NCI-H524 (cell line): Measurements from ENCODE around the gene GNAQ.
"Not testable (repeated sequence)": the region's sequence is repeated elsewhere in the genome, so short reads cannot be mapped to it uniquely, and the experiment has no call there.

Source experiments
- DNase-seq, 2 experiments: peaks; one replicate each; lab custom pipeline; 2025; lab: John Stamatoyannopoulos, UW

GNAQ gene

GRCh38 chr9:77771171-77771570 lies 260.4 kb downstream of the GNAQ start:
- no peak for DNase-seq

- DNase-seq, result no peak
Observed at GRCh38 chr9:77770340-77770739, 261.3 kb downstream of the GNAQ start.

DNA sequence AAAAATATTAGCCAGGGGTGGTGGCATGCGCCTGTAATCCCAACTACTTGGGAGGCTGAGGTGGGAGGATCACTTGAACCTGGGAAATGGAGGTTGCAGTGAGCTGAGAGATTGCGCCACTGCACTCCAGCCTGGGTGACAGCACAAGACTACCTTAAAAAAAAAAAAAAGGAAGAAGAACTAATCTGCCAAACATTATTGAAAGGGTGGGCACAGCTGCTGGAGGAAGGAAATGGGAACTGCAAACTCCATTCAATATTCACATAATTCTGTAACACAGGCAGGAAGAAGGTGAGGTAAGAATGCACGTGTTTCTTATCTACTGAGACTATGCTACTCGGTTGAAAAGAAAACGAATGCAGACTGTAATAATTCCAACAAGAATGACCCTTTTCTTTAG lies 262.4 kb downstream of the GNAQ start:
- no peak for DNase-seq

DNA sequence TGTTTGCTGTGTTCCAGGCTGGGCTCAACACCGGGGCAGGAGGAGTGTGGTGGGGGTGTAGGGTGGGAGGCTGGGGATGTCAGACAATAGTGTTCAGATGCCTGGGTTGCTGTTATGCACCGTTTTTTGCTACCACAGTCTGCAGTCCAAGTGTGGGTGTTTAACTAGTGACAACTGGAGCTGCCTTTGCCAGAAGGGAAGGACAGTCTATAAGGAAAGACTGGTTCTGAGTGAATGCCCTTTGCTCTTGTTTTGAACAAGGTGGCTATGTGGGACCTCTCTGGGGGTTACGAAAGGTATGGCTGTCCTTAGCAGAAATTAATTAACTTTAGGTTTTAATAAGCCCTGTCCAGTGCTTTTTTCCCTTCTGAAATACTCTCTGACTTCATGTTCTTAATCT lies 265.0 kb downstream of the GNAQ start:
- no peak for DNase-seq

GRCh38 chr9:77765781-77766259 lies 265.8 kb downstream of the GNAQ start:
- no peak for DNase-seq

DNA sequence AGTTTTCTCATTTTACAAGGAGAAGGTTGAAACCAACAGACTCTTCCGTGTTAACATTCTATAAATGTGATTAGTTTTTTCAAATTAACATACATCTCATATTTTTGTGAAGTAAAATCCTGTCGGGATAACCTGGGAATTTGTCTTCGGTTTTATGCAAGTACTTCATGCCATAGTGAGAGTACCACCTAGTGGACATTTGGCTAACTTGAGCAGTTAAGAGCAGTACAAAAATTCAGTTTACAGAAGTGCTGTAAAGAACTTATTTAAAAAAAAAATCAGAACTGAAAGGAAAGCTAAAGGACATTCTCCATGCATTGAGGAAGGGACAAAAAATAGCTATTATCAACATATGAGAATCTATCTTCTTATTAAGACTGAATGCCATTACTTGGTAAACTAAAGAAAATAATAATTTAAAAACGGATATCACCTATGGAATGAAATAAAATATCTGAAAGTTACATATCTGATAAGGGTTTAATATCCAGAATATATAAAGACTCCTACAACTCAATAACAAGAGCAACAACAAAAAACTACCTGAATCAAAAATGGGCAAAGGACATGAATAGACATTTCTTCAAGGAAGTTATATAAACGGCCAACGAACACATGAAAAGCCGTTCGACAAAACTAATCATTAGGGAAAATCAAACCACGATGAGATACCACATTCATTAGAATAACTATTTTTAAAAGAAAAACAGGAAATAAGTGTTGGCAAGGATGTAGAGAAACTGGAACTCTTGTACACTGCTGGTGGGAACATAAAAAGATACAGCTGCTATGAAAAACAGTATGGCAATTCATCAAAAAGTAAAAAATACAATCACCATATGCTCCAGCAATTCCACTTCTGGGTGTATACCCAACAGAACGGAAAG lies 266.5 kb downstream of the GNAQ start:
- peak in 1 of 2 experiments; percentile 4 for DNase-seq

DNA sequence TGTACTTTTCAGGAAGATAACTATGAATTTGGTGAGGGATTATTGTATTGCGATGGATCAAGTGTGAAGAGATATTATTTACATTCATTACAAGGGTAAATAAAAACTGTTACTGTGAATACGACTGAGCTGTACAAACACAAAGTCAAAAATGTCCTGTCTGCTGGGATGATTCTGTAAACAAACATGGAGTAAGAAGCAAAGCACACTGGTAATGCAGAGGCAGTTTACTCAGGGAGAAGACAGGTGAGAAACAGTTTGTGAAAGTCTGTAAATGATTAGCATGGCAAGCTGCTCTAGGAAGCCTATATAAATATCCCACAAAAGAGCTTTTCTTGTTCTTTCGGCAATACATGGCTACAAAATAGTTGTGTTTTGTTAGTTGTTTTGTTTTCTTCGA lies 268.0 kb downstream of the GNAQ start:
- DNase-seq, result no peak

DNA sequence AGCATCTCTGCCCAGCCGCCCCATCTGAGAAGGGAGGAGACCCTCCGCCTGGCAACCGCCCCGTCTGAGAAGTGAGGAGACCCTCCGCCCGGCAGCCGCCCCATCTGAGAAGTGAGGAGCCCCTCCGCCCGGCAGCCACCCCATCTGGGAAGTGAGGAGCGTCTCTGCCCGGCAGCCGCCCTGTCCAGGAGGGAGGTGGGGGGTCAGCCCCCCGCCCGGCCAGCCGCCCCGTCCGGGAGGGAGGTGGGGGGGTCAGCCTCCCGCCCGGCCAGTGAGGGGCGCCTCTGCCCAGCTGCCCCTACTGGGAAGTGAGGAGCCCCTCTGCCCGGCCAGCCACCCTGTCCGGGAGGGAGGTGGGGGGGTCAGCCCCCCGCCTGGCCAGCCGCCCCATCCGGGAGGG lies 270.7 kb downstream of the GNAQ start:
- not testable (repeated sequence) for DNase-seq

DNA sequence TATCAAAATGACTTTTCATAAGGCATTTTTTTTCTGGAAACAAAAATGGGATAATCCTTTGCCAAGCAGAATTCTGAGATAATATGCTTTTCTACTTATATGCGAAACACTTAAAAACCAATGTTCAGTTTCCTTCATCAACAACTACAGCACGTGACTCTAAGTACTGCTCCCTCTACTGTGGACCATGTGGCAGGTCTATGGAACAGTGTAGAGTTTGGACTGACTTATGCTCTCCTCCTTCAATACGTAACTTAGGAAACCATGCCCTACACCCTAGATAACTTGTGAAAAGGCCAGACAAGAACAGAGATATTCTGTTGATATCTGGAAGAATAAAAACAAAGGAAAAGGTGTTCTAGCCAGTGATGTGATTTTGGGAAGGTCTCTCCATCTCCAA lies 272.2 kb downstream of the GNAQ start:
- no peak for DNase-seq

- DNase-seq, result no peak
Observed at GRCh38 chr9:77756449-77756848, 275.2 kb downstream of the GNAQ start.

GRCh38 chr9:77753180-77753579 lies 278.4 kb downstream of the GNAQ start:
- DNase-seq, result no peak

DNA sequence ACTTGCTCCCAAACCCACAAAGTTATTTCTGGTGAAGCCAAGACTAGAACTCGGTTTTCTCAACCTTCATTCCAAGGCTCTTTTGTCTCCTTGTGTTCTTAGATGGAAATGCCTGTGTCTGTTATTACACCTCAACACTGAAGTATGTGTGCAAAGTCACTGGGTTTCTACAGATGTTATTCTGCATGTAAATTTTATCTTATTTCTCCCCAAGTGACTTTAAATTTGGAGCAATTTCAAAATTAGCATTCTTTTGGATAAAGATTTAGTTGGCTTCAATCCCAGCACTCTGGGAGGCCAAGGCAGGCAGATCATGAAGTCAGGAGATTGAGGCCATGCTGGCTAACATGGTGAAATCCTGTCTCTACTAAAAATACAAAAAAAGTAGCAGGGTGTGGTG lies 279.1 kb downstream of the GNAQ start:
- DNase-seq, result no peak

- DNase-seq, result peak; percentile 6 to 46
Observed at GRCh38 chr9:77751341-77752091, 280.1 kb downstream of the GNAQ start.

DNA sequence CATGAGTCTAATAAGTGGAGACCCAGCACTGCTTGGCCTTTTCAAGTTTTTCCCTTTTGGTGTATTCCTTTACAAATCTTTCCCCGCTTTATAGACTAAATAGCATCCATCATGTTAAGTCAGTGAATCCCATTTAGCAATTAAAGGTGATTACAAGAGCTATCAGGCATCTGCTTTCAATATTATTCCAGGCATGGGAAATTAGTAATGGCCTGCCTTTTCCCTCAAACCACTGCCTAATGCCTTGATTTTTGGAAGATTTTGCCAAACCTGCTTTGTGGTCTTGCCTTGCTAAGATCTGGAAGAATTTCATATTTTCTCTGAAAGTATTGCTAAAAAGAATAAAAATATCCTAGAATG lies 280.6 kb downstream of the GNAQ start:
- no peak for DNase-seq

DNA sequence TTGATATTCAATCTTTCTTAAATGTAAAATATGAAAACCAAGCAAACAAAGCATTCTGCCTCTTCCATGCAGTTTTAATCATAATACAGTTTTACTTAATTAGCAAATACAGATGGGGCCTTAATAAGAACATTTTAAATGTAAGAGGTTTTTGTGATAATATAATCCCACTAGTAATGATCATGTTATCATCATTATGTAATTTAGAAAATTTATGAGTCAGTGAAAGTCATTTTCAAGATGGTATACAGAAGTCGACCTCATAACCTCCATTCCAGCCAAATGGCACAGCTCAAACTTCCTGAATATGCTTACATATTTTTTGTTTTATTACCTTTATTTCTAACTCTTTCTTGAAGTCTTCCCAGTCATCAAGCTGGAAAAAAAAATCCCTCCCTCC lies 281.3 kb downstream of the GNAQ start:
- DNase-seq, result peak in 1 of 2 experiments; percentile 35

DNA sequence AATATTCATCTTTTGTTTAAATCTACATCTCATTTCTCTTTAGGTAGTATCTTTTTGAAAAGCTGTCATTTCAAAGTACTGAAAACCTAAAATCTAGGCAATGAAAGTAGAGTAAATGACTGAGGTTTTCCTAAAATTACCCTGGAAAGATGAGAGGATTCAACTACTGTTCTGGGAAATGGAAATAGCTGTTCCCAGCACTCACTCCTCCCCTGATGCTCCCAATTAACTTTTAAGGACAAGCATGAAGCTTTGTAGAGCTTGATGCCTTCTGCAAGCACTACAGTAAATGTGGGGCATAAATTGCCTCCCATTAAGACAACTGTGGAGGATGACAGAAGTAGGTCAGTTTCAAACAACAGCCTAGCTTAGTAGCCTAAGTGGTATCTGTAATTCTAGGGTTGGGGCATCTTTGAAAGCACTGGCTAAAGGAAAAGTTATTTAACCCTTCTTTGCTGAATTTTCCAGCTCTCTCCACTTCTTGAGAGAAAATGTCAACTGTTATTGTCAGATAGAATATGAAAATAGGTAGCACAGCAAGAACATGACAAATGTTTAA lies 283.3 kb downstream of the GNAQ start:
- DNase-seq, result no peak

- DNase-seq, result no peak
Observed at GRCh38 chr9:77747163-77747562, 284.4 kb downstream of the GNAQ start.

DNA sequence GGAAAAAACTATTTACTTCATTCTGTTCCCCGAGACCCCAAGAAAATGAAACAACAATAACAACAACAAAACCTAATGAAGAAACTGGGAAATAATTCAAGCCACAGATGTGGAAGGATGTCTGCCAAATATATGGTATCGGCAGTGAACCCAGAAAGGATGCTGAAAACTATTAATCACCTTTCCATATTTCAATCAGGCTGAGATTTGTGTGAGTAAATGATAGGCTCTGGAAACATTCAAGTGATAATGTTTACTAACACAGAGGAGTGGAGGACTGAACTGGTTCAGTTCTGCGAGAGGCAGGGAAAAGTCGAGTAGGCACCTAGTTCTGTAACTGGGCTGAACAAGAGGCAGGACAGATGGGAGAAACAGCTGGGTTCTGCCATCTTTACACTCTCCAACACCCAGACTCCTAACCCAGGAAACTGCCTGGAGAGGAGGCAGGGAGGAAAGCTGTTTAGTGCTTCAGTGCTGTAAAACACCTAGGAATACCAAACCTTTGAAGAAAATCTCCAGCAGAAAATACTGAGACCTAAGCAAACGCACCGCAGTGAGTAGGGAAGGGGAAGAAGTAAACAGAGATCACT lies 286.7 kb downstream of the GNAQ start:
- DNase-seq, result peak; percentile 41 to 78

DNA sequence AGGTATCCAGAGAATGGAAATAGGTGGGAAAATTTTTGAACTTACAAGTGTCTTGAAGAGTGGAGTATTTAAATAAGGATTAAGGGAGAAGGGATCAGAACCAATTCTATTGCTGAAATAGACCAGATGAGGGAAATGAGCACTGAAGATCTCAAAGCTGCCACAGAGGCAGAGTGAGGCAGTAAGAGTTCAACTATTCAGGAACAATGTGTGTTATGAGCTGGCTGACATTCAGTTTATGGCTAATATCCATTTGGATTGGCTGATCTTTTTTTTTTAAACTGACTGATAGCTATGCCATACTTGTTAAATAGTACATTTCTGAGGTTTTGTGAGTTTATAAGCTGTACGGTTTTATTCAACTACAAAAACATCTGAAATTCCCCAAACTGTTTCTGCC lies 288.2 kb downstream of the GNAQ start:
- DNase-seq, result no peak

GRCh38 chr9:77738932-77739331 lies 292.7 kb downstream of the GNAQ start:
- no peak for DNase-seq

DNA sequence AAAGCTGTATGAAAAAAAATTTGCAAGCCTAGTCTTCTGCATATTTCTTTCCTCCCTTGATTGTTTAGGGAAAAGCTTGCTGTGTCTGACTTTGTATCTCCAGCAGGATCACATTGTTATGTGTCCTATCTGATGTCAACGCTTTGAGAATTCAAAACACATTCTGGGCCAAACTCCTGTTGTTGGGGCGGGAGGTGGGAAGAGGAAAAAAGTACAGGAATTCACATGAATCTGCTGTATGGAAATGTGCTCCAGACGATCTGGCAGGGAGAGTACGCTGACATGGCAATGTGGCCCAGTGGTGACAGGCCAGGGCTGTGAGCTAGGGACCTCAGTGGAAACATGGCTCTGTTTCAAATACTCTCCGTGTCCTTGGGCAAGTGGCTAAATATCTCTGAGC lies 296.1 kb downstream of the GNAQ start:
- no peak for DNase-seq

DNA sequence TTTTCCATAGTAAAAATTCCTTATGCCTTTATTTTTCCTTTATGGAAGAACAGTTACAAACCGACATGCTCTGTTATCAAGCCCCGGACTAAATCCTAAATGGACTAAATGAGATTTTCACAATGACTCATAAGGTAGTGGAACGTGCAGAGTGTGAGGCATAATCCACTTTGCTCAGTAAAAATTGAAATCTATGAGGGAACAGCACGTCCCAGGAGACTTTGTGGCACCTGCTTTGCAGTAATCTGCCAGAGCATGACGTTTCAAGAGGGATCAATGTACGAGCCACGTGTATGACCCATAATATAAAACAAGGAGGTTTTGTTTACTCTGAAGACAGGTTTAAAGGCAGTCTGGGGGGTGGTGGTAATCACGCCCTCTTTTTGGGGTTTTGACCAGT lies 299.7 kb downstream of the GNAQ start:
- peak; percentile 69 to 88 for DNase-seq
